ENCODE measurements around the gene MAP2K3.

MAP2K3 gene

DNA sequence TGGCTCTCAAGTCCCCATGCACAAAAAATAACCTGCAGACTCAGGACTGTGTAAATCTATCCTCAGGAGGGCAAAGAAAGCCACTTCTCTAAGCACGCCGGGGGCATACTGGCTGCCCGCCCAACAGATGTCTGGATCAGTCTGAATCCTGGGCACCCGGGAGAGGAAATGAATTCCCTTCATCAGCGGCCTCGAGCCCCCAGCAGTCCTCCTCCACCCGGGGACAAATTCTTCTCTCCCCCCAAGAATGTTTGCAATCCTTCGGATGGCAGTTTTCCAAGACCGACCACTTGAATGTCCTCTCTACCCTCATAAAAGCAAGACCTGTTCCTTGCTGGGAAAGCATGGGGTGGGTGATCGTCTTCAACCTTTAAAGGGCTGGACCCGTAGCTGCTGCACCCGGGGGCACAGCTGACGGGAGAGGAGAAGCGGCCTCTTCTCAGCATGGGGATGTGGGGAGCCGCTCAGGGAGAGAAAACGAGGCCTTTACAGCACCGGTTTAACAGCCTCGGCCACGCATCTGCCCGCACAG, 9.4 kb upstream of the MAP2K3 start:
- DNase-seq (ENCODE audit: low read depth, low spot score): no peak
- H3K9me3 ChIP-seq (ENCODE audit: control insufficient read depth, insufficient read depth, low read length): no peaks in the 10 kb centered on the region
- H3K4me3 ChIP-seq (ENCODE audit: low read length): peak overlapping the region; percentile 55; the same call in 1 of the 2 replicates
- WGBS (ENCODE audit: insufficient coverage, insufficient read length): no CpG with 5 or more reads among the region's 20 CpGs
- peaks cover 2% of the 10 kb centered on the region; the same call in 1 of the 2 replicates for H3K27me3 ChIP-seq (ENCODE audit: control insufficient read depth, insufficient read depth, low read length)
- no peak overlapping the region for H3K27ac ChIP-seq (ENCODE audit: low read length)
- H3K4me1 ChIP-seq (ENCODE audit: control insufficient read depth, insufficient read depth, low read length): no peaks in the 10 kb centered on the region
- no peaks in the 10 kb centered on the region for H3K36me3 ChIP-seq (ENCODE audit: control insufficient read depth, insufficient read depth, low read length)

DNA sequence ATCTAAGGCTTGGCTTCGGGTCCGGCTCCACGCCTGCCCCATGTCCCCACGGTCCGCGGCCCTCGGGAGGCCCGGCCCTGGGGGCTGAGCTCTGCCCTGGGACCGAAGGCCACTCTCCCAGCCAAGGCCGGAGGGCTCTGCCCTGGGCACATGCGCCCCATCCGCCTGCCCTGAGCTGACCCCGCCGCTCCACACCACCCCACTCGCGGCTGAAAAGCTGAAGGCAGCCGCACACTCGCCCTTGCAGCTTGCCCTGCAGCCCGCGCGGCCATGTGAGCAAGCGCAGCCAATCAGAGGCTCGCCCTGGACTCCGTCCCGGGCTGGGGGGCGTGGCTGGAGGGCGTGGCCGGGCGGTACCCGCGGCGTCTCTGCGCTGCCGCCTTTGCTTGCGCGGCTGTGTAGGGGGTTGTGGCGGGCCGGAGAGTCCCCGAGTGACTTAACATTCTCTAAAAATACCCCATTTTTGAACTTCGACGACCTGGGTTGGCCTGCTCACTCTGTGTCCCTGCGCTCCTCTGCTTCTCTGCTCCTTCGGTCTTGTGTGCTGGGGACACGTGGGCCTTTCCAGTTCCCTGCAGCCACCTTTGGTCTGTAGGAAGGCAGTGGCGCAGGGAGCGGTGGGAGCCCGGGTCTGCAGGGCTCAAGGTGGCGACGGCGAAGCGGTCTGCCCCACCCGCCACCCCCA, 8.8 kb upstream of the MAP2K3 start:
- no peaks in the 10 kb centered on the region for H3K4me1 ChIP-seq (ENCODE audit: control insufficient read depth, insufficient read depth, low read length)
- no peaks in the 10 kb centered on the region for H3K36me3 ChIP-seq (ENCODE audit: control insufficient read depth, insufficient read depth, low read length)
- H3K9me3 ChIP-seq (ENCODE audit: control insufficient read depth, insufficient read depth, low read length): no peaks in the 10 kb centered on the region
- no peak overlapping the region for H3K27ac ChIP-seq (ENCODE audit: low read length)
- H3K27me3 ChIP-seq (ENCODE audit: control insufficient read depth, insufficient read depth, low read length): peaks cover 2% of the 10 kb centered on the region; the same call in 1 of the 2 replicates
- DNase-seq (ENCODE audit: low read depth, low spot score): peak; percentile 33
- no CpG with 5 or more reads among the region's 52 CpGs for WGBS (ENCODE audit: insufficient coverage, insufficient read length)
- peak overlapping the region; percentile 55; the same call in 1 of the 2 replicates for H3K4me3 ChIP-seq (ENCODE audit: low read length)

DNA sequence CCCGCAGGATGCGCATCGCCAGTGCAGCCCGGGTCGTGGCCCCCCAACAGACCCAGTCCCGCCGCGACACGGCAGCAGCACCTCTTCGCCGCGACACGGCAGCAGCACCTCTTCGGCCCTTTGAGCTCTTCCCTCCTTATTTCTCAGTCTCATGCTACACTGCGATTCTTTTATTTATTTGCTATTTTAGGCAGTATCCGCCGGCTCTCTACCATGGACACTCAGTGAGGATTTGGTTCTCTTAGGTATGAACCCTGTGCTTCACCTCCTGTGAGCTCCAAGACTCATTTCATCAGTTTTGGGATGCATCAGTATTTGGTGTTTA, 8.3 kb upstream of the MAP2K3 start:
- WGBS (ENCODE audit: insufficient coverage, insufficient read length): no CpG with 5 or more reads among the region's 17 CpGs

DNA sequence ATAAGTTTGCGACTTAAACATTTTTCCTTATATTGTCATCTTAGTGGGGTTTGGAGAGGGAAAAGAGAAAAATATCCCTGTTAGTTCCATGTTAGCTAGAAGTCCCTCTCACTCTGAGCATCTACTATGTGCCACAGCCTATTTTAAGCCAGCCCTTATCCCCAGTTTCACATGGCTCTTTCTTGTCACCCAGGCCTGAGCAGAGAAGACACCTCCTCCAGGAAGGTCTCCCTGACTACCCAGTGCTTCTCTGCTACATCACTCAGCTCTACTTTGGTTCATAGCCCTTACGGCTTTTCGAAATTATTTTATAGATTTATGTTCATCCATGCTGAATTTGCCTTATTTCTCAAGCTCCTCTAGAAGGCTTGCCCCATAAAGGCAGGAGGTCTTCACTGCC, 7.2 kb upstream of the MAP2K3 start:
- Histone ChIP-seq H3K36me3 (ENCODE audit: control insufficient read depth, insufficient read depth, low read length) (no peaks in the 10 kb centered on the region), H3K27me3 (ENCODE audit: control insufficient read depth, insufficient read depth, low read length) (peaks cover 2% of the 10 kb centered on the region; the same call in 1 of the 2 replicates), H3K9me3 (ENCODE audit: control insufficient read depth, insufficient read depth, low read length) (no peaks in the 10 kb centered on the region), H3K4me3 (ENCODE audit: low read length) (no peak overlapping the region), H3K4me1 (ENCODE audit: control insufficient read depth, insufficient read depth, low read length) (no peaks in the 10 kb centered on the region), H3K27ac (ENCODE audit: low read length) (no peak overlapping the region)
- DNase-seq (ENCODE audit: low read depth, low spot score): no peak
- no CpG with 5 or more reads among the region's 3 CpGs for WGBS (ENCODE audit: insufficient coverage, insufficient read length)

More for the DNA sequence above, 8.3 kb upstream of the MAP2K3 start:
- Histone ChIP-seq H3K4me3 (ENCODE audit: low read length) (peak overlapping the region; percentile 16; the same call in 1 of the 2 replicates), H3K27ac (ENCODE audit: low read length) (no peak overlapping the region), H3K36me3 (ENCODE audit: control insufficient read depth, insufficient read depth, low read length) (no peaks in the 10 kb centered on the region), H3K27me3 (ENCODE audit: control insufficient read depth, insufficient read depth, low read length) (peaks cover 2% of the 10 kb centered on the region; the same call in 1 of the 2 replicates), H3K9me3 (ENCODE audit: control insufficient read depth, insufficient read depth, low read length) (no peaks in the 10 kb centered on the region), H3K4me1 (ENCODE audit: control insufficient read depth, insufficient read depth, low read length) (no peaks in the 10 kb centered on the region)
- DNase-seq (ENCODE audit: low read depth, low spot score): no peak

DNA sequence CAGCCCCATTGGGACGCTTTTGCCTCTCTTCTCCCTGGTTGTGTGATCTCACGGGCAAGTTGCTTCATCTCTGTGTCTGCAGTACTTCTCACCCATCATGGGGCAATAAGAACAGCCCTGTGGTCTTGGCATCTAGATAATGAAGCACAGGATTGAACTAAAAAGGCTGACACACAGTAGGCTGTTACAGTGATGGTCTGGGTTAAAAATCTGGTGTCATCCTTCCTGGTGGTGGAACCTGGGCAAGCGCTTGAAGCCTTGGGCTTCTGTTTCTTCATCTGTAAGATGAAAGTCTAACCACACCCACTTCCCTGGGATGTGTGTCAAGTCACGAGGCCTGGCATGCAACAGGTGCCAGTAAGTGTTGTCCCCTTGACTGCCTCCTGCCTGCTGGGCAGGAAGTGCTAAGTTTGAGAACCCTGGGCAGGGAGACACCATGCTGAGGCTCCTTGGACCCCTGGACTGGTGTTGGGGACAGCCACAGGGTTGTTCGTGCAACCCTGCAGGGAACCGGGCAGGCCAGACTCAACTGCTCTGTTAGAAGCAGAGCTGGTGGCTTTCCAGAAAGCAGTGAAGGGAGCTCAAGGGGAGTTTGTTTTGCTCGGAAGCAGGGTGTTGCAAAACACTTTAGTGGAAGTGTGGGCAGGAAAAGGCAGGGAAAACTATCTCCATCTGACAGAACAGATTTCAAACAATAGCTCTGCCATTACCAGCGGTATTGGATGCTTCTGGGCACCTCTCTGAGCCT, 5.9 kb upstream of the MAP2K3 start:
- Histone ChIP-seq H3K4me3 (ENCODE audit: low read length) (no peak overlapping the region), H3K27ac (ENCODE audit: low read length) (no peak overlapping the region), H3K27me3 (ENCODE audit: control insufficient read depth, insufficient read depth, low read length) (peaks cover 2% of the 10 kb centered on the region; the same call in 1 of the 2 replicates), H3K9me3 (ENCODE audit: control insufficient read depth, insufficient read depth, low read length) (no peaks in the 10 kb centered on the region), H3K36me3 (ENCODE audit: control insufficient read depth, insufficient read depth, low read length) (no peaks in the 10 kb centered on the region), H3K4me1 (ENCODE audit: control insufficient read depth, insufficient read depth, low read length) (no peaks in the 10 kb centered on the region)
- no CpG with 5 or more reads among the region's 8 CpGs for WGBS (ENCODE audit: insufficient coverage, insufficient read length)
- no peak for DNase-seq (ENCODE audit: low read depth, low spot score)

DNA sequence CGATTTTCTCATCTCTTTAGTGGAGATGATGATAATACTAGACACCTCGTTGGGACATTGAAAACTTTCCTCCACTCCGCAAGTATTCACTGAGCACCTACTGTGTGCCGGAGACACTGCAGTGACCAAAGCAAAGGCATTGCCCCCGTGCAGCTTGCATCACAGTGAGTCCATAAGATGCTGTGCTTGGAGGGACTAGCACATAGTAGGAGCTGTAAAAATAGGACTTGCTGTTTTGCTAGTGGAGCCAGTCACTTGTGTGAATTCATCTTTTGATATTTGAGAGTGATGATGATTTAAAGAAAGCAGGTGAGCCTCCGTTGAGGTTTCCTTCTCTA, 5.3 kb upstream of the MAP2K3 start:
- DNase-seq (ENCODE audit: low read depth, low spot score): no peak
- H3K4me3 ChIP-seq (ENCODE audit: low read length): no peak overlapping the region
- H3K36me3 ChIP-seq (ENCODE audit: control insufficient read depth, insufficient read depth, low read length): no peaks in the 10 kb centered on the region
- no CpG with 5 or more reads among the region's 6 CpGs for WGBS (ENCODE audit: insufficient coverage, insufficient read length)
- no peaks in the 10 kb centered on the region for H3K4me1 ChIP-seq (ENCODE audit: control insufficient read depth, insufficient read depth, low read length)
- no peak overlapping the region for H3K27ac ChIP-seq (ENCODE audit: low read length)
- H3K27me3 ChIP-seq (ENCODE audit: control insufficient read depth, insufficient read depth, low read length): peaks cover 2% of the 10 kb centered on the region; the same call in 1 of the 2 replicates
- H3K9me3 ChIP-seq (ENCODE audit: control insufficient read depth, insufficient read depth, low read length): no peaks in the 10 kb centered on the region

DNA sequence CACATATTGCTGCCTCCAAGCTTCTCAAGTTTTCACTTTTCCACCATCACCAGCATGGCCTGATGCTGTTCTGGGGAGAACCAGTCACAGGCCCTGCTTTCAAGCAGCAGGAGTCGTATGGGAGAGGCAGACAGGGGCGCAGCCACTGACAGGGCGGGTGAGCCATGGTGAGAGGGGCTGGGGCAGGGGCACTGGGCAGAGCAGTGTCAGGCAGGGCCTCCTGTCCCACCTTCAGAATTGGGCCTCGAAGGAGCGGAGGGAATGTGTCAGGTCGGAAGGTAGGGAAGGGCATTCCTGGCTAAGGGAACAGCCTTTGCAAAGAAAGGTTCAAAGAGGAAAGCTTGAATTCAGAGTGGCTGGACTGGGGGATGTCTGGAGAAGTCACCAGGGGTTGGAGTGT, 4.9 kb upstream of the MAP2K3 start:
- Histone ChIP-seq H3K4me1 (ENCODE audit: control insufficient read depth, insufficient read depth, low read length) (no peaks in the 10 kb centered on the region), H3K36me3 (ENCODE audit: control insufficient read depth, insufficient read depth, low read length) (no peaks in the 10 kb centered on the region), H3K27ac (ENCODE audit: low read length) (no peak overlapping the region), H3K27me3 (ENCODE audit: control insufficient read depth, insufficient read depth, low read length) (peaks cover 2% of the 10 kb centered on the region; the same call in 1 of the 2 replicates), H3K4me3 (ENCODE audit: low read length) (no peak overlapping the region), H3K9me3 (ENCODE audit: control insufficient read depth, insufficient read depth, low read length) (no peaks in the 10 kb centered on the region)
- WGBS (ENCODE audit: insufficient coverage, insufficient read length): no CpG with 5 or more reads among the region's 6 CpGs
- no peak for DNase-seq (ENCODE audit: low read depth, low spot score)

DNA sequence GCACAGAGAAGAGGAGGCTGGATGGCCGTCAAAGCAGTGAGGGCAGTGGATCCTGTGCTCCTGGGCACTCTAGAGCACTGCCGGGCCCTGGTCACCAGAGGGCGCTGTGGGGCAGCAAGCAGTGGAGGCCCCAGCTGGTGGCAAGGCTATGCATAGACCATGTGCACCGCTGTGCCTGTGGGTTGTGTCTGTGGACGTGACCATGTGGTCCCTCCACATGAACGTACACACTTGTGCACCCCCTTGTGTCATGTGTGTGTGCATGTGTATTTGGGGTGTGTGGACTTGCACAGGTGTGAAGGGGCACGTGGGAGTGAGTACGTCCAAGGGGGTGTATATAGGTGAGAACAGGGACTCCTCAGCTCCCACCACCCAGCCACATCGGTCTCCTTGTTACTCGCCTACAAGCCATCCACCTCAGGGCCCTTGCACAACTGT, 4.4 kb upstream of the MAP2K3 start:
- Histone ChIP-seq H3K4me3 (ENCODE audit: low read length) (no peak overlapping the region), H3K27me3 (ENCODE audit: control insufficient read depth, insufficient read depth, low read length) (peaks cover 2% of the 10 kb centered on the region; the same call in 1 of the 2 replicates), H3K4me1 (ENCODE audit: control insufficient read depth, insufficient read depth, low read length) (no peaks in the 10 kb centered on the region), H3K36me3 (ENCODE audit: control insufficient read depth, insufficient read depth, low read length) (no peaks in the 10 kb centered on the region), H3K27ac (ENCODE audit: low read length) (no peak overlapping the region), H3K9me3 (ENCODE audit: control insufficient read depth, insufficient read depth, low read length) (no peaks in the 10 kb centered on the region)
- peak; percentile 50 for DNase-seq (ENCODE audit: low read depth, low spot score)
- no CpG with 5 or more reads among the region's 10 CpGs for WGBS (ENCODE audit: insufficient coverage, insufficient read length)

DNA sequence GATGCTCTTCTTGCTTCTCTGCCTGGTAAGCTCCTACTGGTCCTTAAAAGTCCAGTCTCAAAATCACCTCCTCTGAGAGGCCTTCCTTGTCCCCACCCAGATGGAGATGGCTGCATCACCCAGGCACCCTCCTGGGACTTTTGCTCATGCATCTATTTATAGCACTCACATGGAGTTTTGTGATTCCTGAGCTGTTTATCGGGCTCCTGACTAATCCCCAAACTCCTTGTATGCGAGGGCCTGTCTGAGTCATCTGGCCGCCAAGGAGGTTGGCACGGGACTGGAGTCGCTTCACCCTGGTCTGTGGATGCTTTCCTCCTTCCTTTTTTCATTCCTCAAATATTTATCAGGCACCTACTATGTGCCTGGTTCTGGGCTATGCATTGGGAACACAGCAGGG, 2.3 kb upstream of the MAP2K3 start:
- H3K27me3 ChIP-seq (ENCODE audit: control insufficient read depth, insufficient read depth, low read length): no peaks in the 10 kb centered on the region; the same call in 1 of the 2 replicates
- no peaks in the 10 kb centered on the region; the same call in 1 of the 2 replicates for H3K4me1 ChIP-seq (ENCODE audit: control insufficient read depth, insufficient read depth, low read length)
- no peaks in the 10 kb centered on the region for H3K9me3 ChIP-seq (ENCODE audit: control insufficient read depth, insufficient read depth, low read length)
- no peak overlapping the region for H3K4me3 ChIP-seq (ENCODE audit: low read length)
- H3K36me3 ChIP-seq (ENCODE audit: control insufficient read depth, insufficient read depth, low read length): no peaks in the 10 kb centered on the region
- DNase-seq (ENCODE audit: low read depth, low spot score): no peak
- H3K27ac ChIP-seq (ENCODE audit: low read length): no peak overlapping the region
- no CpG with 5 or more reads among the region's 5 CpGs for WGBS (ENCODE audit: insufficient coverage, insufficient read length)

DNA sequence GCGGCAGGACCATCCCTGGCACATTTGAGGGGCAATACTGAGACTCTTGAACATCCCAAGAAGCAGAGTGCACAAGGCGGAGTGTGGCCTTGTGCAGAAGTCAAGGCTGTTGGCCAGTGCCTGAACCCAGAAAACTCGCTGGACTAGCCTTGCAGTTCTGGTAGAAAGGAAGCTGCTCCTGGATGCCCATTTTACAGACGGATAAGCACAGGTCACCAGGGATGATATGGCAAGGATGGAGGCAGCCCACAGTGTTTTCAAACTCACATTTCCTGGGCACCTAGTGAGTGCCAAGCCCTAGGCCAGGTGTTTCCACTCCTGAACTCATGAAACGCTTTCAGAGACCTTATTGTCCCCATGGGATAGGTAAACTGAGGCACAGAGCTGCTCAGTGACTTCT, 1.7 kb upstream of the MAP2K3 start:
- H3K27ac ChIP-seq (ENCODE audit: low read length): no peak overlapping the region
- WGBS (ENCODE audit: insufficient coverage, insufficient read length): no CpG with 5 or more reads among the region's 5 CpGs
- H3K4me1 ChIP-seq (ENCODE audit: control insufficient read depth, insufficient read depth, low read length): no peaks in the 10 kb centered on the region; the same call in 1 of the 2 replicates
- no peaks in the 10 kb centered on the region for H3K9me3 ChIP-seq (ENCODE audit: control insufficient read depth, insufficient read depth, low read length)
- no peaks in the 10 kb centered on the region for H3K36me3 ChIP-seq (ENCODE audit: control insufficient read depth, insufficient read depth, low read length)
- no peak for DNase-seq (ENCODE audit: low read depth, low spot score)
- H3K27me3 ChIP-seq (ENCODE audit: control insufficient read depth, insufficient read depth, low read length): no peaks in the 10 kb centered on the region; the same call in 1 of the 2 replicates
- H3K4me3 ChIP-seq (ENCODE audit: low read length): no peak overlapping the region
